HCT116 (cell line): ENCODE measurements around the gene TRIM61. TPM values are rescaled to one million over a fixed set of nuclear protein-coding genes. Genes with fewer than 3 reads are reported as not detected.

ENCODE experiments used
- ATAC-seq: fragments of 200-7000 bp; cut with Tn5 transposase; 2 replicates; pipeline ENCODE4 v1.9.1; 2020; ENCODE audit warnings: mild to moderate bottlenecking, moderate library complexity
- BruUV-seq: library from RNA; stranded (reverse); fragments of 400-500 nt; replicated peaks from 2 replicates; lab custom pipeline; 2021; lab: Mats Ljungman, UMichigan
- CTCF ChIA-PET: fragments of 300-600 bp; sonication (Branson Sonifier 250); formaldehyde crosslinking; loops from one replicate; lab custom pipeline; 2021; ENCODE audit warnings: antibody characterized with exemption; lab: Charles Lee
- POLR2A ChIA-PET: fragments of 300-600, 350-600 bp; sonication (Branson Sonifier 250); formaldehyde crosslinking; loops from one replicate; lab custom pipeline; 2021; ENCODE audit warnings: antibody characterized with exemption; lab: Charles Lee
- RAD21 ChIA-PET, 2 experiments: fragments of 300-600 bp; sonication (Branson Sonifier 250); formaldehyde crosslinking; loops; one replicate each; lab custom pipeline; 2023; ENCODE audit warnings: low total read pairs in 2 of 2; ENCODE audit not compliant: uncharacterized antibody in 2 of 2, unreplicated experiment in 2 of 2, low non-redundant PET in 1 of 2; lab: Charles Lee
- DNase-seq: peaks from one replicate; pipeline ENCODE4 v3.0.0-alpha.2; 2010; ENCODE audit warnings: low read depth, low spot score
- H2AFZ ChIP-seq: fragments of 200-600 bp; shearing (Covaris generic), sonication (generic); 2 replicates; pipeline ENCODE4 v1.6.1; 2017; ENCODE audit warnings: low read depth, mixed run types, mixed read lengths, antibody characterized with exemption, low read length; ENCODE audit not compliant: poor library complexity, severe bottlenecking
- H3K27ac ChIP-seq: 2 replicates; pipeline ENCODE4 v1.5.1; 2012; ENCODE audit warnings: low read depth, low read length
- H3K27me3 ChIP-seq: fragments of 200-600 bp; sonication (generic); 2 replicates; pipeline ENCODE4 v1.6.1; 2016; ENCODE audit warnings: mixed run types, low read length, mixed read lengths; ENCODE audit not compliant: insufficient read depth
- H3K36me3 ChIP-seq, 2 experiments: fragments of 200-500 bp in 1 of 2; fragments of 200-600 bp in 1 of 2; sonication (Bioruptor generic) in 1 of 2; sonication (generic) in 1 of 2; 2 replicates each; pipeline versions ENCODE4 v1.5.1 to v1.6.1; 2014 to 2016; ENCODE audit warnings: low read length in 2 of 2, inconsistent platforms in 1 of 2, mixed read lengths in 1 of 2, mixed run types in 1 of 2; ENCODE audit not compliant: insufficient read depth in 2 of 2, control insufficient read depth in 1 of 2
- H3K4me1 ChIP-seq, 2 experiments: fragments of 200-600 bp in 1 of 2; sonication (generic) in 1 of 2; 2 replicates each; pipeline versions ENCODE4 v1.5.1 to v1.6.1; 2012 to 2017; ENCODE audit warnings: low read length in 2 of 2, inconsistent platforms in 1 of 2, mild to moderate bottlenecking in 1 of 2, mixed read lengths in 1 of 2, mixed run types in 1 of 2, moderate library complexity in 1 of 2; ENCODE audit not compliant: insufficient read depth in 2 of 2, control insufficient read depth in 1 of 2
- H3K4me2 ChIP-seq: fragments of 200-600 bp; sonication (generic); 2 replicates; pipeline ENCODE4 v1.6.1; 2017; ENCODE audit warnings: mixed run types, low read length, mixed read lengths
- H3K4me3 ChIP-seq, 2 experiments: fragments of 200-600 bp in 1 of 2; sonication (generic) in 1 of 2; replicated peaks in 1 of 2; 2 replicates each; pipeline ENCODE4 v1.5.1; 2011 to 2016; ENCODE audit warnings: low read length in 2 of 2, control low read depth in 1 of 2, low read depth in 1 of 2, mild to moderate bottlenecking in 1 of 2, mixed read lengths in 1 of 2, mixed run types in 1 of 2
- H3K79me2 ChIP-seq: fragments of 200-600 bp; sonication (generic); 2 replicates; pipeline ENCODE4 v1.6.1; 2017; ENCODE audit warnings: mild to moderate bottlenecking, mixed run types, low read length, moderate library complexity, mixed read lengths; ENCODE audit not compliant: insufficient read depth
- H3K9ac ChIP-seq: fragments of 200-600 bp; sonication (generic); 2 replicates; pipeline ENCODE4 v1.6.1; 2016; ENCODE audit warnings: low read length, mixed read lengths
- H3K9me2 ChIP-seq: fragments of 200-600 bp; sonication (generic), shearing (Covaris generic); 2 replicates; pipeline ENCODE4 v1.6.1; 2017; ENCODE audit warnings: mixed run types, mild to moderate bottlenecking, moderate library complexity; ENCODE audit not compliant: insufficient read depth
- H3K9me3 ChIP-seq, 2 experiments: fragments of 200-500 bp in 1 of 2; fragments of 200-600 bp in 1 of 2; sonication (Bioruptor generic) in 1 of 2; sonication (generic) in 1 of 2; 2 replicates each; pipeline ENCODE4 v1.6.1; 2014 to 2017; ENCODE audit warnings: low read length in 2 of 2, mixed read lengths in 2 of 2, inconsistent platforms in 1 of 2, low read depth in 1 of 2, mild to moderate bottlenecking in 1 of 2, mixed run types in 1 of 2, moderate library complexity in 1 of 2; ENCODE audit not compliant: control insufficient read depth in 1 of 2, insufficient read depth in 1 of 2
- H4K20me1 ChIP-seq: fragments of 200-600 bp; sonication (generic), shearing (Covaris generic); 2 replicates; pipeline ENCODE4 v1.6.1; 2017; ENCODE audit warnings: mixed run types, mild to moderate bottlenecking, moderate library complexity; ENCODE audit not compliant: insufficient read depth
- EZH2phosphoT487 ChIP-seq: fragments of 200-600 bp; IDR thresholded peaks from 2 replicates; pipeline ENCODE4 v1.6.1; 2018; ENCODE audit warnings: antibody characterized with exemption, borderline replicate concordance
- FOSL1 ChIP-seq: IDR thresholded peaks from 2 replicates; pipeline ENCODE4 v1.6.1; 2012; ENCODE audit warnings: low read depth
- POLR2AphosphoS5 ChIP-seq: IDR thresholded peaks from 2 replicates; pipeline ENCODE4 v1.6.1; 2011; ENCODE audit warnings: mild to moderate bottlenecking, low read depth, low read length, moderate library complexity
- RAD21 ChIP-seq: IDR thresholded peaks from 2 replicates; pipeline ENCODE4 v1.6.1; 2012; ENCODE audit warnings: low read depth, mild to moderate bottlenecking
- TCF7L2 ChIP-seq: IDR thresholded peaks from 2 replicates; pipeline ENCODE4 v1.7.0; 2011; ENCODE audit warnings: borderline replicate concordance, inconsistent platforms; ENCODE audit not compliant: insufficient read depth, insufficient read length; ENCODE audit errors: extremely low read depth
- intact Hi-C: fragments of 100-400 bp; cut with micrococcal nuclease; formaldehyde crosslinking; loops from 2 replicates; pipeline ENCODE4 v1.10.0; 2022
- total RNA-seq: library from RNA; stranded (reverse); gene quantifications from one replicate; pipeline ENCODE4 v1.2.1, GENCODE V29; 2021; ENCODE audit not compliant: unreplicated experiment
- TF ChIP-seq, protein P1 (sequence below), 3 experiments: fragments of 200-600 bp in 1 of 3; sonication (generic) in 1 of 3; IDR thresholded peaks in 2 of 3; conservative IDR thresholded peaks in 1 of 3; 2 replicates each; pipeline ENCODE4 v1.5.1; 2012 to 2017; ENCODE audit warnings: low read depth in 2 of 3, low read length in 2 of 3, antibody characterized with exemption in 1 of 3, borderline replicate concordance in 1 of 3, control low read depth in 1 of 3, mild to moderate bottlenecking in 1 of 3, mixed read lengths in 1 of 3, mixed run types in 1 of 3, moderate library complexity in 1 of 3; ENCODE audit not compliant: insufficient read depth in 1 of 3
- TF ChIP-seq, protein P2 (sequence below): IDR thresholded peaks from 2 replicates; pipeline ENCODE4 v1.6.1; 2012
- TF ChIP-seq, protein P3 (sequence below): IDR thresholded peaks from 2 replicates; pipeline ENCODE4 v1.6.1; 2011; ENCODE audit warnings: mild to moderate bottlenecking, low read length, moderate library complexity; ENCODE audit not compliant: insufficient replicate concordance; ENCODE audit errors: extremely low read depth

Gene TRIM61
- total RNA-seq, 1 experiment from 2014 or later: 0.15 TPM

DNA sequence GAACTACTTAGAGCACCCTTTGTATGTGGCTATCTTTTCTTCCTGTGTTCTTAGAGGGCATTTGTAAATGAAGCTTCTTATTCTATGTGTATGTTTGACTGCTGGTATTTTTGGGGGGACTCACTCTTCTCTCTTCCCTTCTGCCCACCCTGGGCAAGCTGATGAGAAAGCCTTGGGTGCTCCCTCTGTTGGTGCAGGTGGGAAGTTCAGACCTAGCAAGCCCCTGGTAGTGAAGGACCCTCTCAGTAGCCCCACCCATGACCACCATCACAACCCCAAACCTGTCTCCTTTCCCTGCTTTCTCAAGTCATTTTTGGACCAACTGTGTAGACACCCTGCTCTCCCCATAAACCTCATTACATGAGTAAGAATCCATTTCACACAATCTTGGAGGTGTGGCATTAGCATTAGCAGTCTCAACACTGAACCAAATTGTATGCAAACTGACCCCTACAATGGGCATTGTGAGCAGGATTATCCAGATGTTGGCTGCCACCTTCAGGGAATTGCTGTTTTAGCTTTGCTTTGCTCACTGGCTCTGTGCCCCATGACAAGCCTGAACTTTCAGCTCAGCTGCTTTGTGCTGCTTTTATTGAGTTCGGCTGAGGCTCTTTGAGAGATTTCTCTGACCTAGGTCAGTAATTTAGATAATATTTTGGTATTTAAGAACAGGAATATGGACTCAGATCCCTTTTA is 27.9 kb downstream of the TRIM61 start:
- peak; percentile 16; the same call in 1 of the 2 replicates for TF ChIP-seq RAD21
- no peak for TF ChIP-seq FOSL1
- TF ChIP-seq EZH2phosphoT487: no peak
- TF ChIP-seq, protein P1, sequence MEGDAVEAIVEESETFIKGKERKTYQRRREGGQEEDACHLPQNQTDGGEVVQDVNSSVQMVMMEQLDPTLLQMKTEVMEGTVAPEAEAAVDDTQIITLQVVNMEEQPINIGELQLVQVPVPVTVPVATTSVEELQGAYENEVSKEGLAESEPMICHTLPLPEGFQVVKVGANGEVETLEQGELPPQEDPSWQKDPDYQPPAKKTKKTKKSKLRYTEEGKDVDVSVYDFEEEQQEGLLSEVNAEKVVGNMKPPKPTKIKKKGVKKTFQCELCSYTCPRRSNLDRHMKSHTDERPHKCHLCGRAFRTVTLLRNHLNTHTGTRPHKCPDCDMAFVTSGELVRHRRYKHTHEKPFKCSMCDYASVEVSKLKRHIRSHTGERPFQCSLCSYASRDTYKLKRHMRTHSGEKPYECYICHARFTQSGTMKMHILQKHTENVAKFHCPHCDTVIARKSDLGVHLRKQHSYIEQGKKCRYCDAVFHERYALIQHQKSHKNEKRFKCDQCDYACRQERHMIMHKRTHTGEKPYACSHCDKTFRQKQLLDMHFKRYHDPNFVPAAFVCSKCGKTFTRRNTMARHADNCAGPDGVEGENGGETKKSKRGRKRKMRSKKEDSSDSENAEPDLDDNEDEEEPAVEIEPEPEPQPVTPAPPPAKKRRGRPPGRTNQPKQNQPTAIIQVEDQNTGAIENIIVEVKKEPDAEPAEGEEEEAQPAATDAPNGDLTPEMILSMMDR (IDR thresholded peaks at IDR 0.05 in 2 of 3, conservative IDR thresholded peaks at IDR 0.05 in 1 of 3; ENCODE audit: borderline replicate concordance in 1 of 3, insufficient read depth in 1 of 3, low read depth in 2 of 3, low read length in 2 of 3): peak; percentile 7 to 65 (median 59); a peak in 5 of 6 replicates
- TF ChIP-seq POLR2AphosphoS5: no peak
- TF ChIP-seq, all 23 proteins: peak for 2
- Histone ChIP-seq H3K27me3 (no peaks in the 10 kb centered on the region), H4K20me1 (no peaks in the 10 kb centered on the region), H3K9me3 (no peaks in the 10 kb centered on the region), H3K9ac (no peak overlapping the region), H3K79me2 (no peaks in the 10 kb centered on the region), H2AFZ (no peak overlapping the region), H3K36me3 (no peaks in the 10 kb centered on the region), H3K27ac (no peak overlapping the region), H3K4me1 (no peaks in the 10 kb centered on the region), H3K4me2 (no peak overlapping the region), H3K9me2 (no peaks in the 10 kb centered on the region), H3K4me3 (no peak overlapping the region)
- ChIA-PET CTCF (interaction anchor here (0.7 to 1.7 kb wide), 3 partner anchors 14 to 159 kb away, joined by 3 to 5 read pairs (median 4); no protein-coding TSS in a partner anchor), POLR2A (no interaction called here), RAD21 (no interaction called here)
- no peak for DNase-seq
- peak; percentile 75 for ATAC-seq
- intact Hi-C loops: no loop called here
- no TSS peak for BruUV-seq

DNA sequence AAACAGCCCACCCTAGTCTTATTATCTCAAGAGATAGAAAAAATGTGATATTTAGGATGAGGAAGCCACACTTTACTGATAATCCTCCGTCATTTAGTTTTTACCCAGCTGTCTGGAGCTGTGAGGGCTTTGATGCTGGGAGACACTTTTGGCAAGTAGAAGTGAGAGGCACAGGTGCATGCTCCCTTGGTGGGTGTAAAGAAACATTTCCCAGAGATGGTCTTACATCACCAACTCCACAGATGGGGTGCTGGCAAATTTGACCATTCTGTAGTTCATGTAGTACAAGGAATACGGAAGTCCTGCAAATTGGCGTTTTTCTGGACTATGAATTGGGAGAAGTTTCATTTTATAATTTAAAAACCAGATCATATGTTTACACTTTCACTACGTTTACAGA is 28.5 kb downstream of the TRIM61 start:
- H3K9me3 ChIP-seq: no peaks in the 10 kb centered on the region
- no peaks in the 10 kb centered on the region for H3K36me3 ChIP-seq
- ChIA-PET CTCF (interaction anchor here (0.7 kb wide), 1 partner anchor 158 kb away, joined by 3 read pairs; no protein-coding TSS in a partner anchor), RAD21 (no interaction called here), POLR2A (no interaction called here)
- intact Hi-C loops: no loop called here
- no peaks in the 10 kb centered on the region for H3K27me3 ChIP-seq
- H3K4me2 ChIP-seq: no peak overlapping the region
- no peak overlapping the region for H3K4me3 ChIP-seq
- H4K20me1 ChIP-seq: no peaks in the 10 kb centered on the region
- no peaks in the 10 kb centered on the region for H3K4me1 ChIP-seq
- H3K9ac ChIP-seq: no peak overlapping the region
- no peaks in the 10 kb centered on the region for H3K9me2 ChIP-seq
- H3K79me2 ChIP-seq: no peaks in the 10 kb centered on the region
- no peak for DNase-seq
- BruUV-seq: no TSS peak
- no peak for TF ChIP-seq TCF7L2
- TF ChIP-seq, protein P2, sequence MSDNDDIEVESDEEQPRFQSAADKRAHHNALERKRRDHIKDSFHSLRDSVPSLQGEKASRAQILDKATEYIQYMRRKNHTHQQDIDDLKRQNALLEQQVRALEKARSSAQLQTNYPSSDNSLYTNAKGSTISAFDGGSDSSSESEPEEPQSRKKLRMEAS: no peak
- TF ChIP-seq, protein P3, sequence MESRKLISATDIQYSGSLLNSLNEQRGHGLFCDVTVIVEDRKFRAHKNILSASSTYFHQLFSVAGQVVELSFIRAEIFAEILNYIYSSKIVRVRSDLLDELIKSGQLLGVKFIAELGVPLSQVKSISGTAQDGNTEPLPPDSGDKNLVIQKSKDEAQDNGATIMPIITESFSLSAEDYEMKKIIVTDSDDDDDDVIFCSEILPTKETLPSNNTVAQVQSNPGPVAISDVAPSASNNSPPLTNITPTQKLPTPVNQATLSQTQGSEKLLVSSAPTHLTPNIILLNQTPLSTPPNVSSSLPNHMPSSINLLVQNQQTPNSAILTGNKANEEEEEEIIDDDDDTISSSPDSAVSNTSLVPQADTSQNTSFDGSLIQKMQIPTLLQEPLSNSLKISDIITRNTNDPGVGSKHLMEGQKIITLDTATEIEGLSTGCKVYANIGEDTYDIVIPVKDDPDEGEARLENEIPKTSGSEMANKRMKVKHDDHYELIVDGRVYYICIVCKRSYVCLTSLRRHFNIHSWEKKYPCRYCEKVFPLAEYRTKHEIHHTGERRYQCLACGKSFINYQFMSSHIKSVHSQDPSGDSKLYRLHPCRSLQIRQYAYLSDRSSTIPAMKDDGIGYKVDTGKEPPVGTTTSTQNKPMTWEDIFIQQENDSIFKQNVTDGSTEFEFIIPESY: no peak
- no peak overlapping the region for H3K27ac ChIP-seq
- no peak overlapping the region for H2AFZ ChIP-seq
- ATAC-seq: no peak
